ENCODE measurements around the gene HTR4.

Gene HTR4

DNA sequence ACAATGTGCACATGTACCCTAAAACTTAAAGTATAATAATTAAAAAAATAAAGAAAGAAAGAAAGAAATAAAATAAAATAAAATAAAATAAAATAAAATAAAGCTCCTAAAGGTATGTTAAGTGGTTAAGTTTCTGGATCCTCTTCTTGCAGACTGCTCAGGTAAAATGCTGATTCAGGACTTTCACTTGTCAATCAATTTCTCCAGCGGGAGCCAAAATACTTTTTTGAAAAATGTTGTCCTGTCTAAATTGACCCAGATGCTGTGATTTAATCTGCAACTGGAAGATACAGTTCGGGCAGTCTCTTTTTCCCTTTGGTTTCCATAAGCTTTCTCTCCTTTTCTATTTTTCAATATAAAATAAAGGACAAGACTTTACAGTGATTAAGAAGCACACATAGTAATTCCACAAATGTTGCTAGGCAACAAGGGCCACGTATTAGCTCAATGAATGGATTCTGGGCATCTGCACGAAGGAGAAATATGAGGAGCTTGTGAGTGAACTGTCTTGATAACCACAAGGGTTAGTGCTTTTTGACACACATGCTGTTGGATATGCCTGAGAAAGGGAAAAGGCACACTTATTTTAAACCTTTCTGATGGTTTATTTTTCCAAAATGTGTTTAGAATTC is 38.6 kb downstream of the HTR4 start:
- FAIRE-seq (no peak), DNase-seq (ENCODE audit: insufficient read length, low spot score) (no peak)
- TF ChIP-seq CTCF (IDR thresholded peaks at IDR 0.05; ENCODE audit: insufficient read depth, missing control alignments) = no peak

GRCh38 chr5:148607406-148607805 is 46.9 kb downstream of the HTR4 start:
- FAIRE-seq = no peak
- TF ChIP-seq CTCF (IDR thresholded peaks at IDR 0.05; ENCODE audit: insufficient read depth, missing control alignments) = no peak
- DNase-seq (ENCODE audit: insufficient read length, low spot score) = no peak

- TF ChIP-seq CTCF (IDR thresholded peaks at IDR 0.05; ENCODE audit: insufficient read depth, missing control alignments) = no peak
- no peak for DNase-seq (ENCODE audit: insufficient read length, low spot score)
- FAIRE-seq = no peak
Measured at GRCh38 chr5:148606296-148606695, 48.0 kb downstream of the HTR4 start.

GRCh38 chr5:148599187-148599586 is 55.1 kb downstream of the HTR4 start:
- TF ChIP-seq CTCF (IDR thresholded peaks at IDR 0.05; ENCODE audit: insufficient read depth, missing control alignments) = no peak
- DNase-seq (ENCODE audit: insufficient read length, low spot score) = no peak
- FAIRE-seq = no peak

DNA sequence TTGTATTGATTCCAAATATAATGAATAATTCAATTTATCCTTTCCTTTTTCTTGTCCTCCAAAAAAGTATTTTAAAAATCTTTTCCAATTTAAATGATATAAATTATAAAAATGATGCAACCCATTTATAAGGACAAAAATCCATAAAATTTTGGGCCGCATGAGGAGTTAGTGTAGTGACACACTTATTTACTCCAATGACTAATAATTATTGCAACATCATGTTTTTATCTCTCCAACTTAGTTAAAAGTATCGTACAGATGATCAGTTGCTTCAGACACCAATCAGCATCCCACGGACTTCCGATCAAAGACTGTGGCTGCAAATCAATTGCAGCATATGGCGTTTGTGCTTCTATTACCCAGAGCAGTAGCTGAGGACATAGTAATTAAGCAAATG is 58.6 kb downstream of the HTR4 start:
- DNase-seq (ENCODE audit: insufficient read length, low spot score) = no peak
- no peak for FAIRE-seq
- no peak for TF ChIP-seq CTCF (IDR thresholded peaks at IDR 0.05; ENCODE audit: insufficient read depth, missing control alignments)

DNA sequence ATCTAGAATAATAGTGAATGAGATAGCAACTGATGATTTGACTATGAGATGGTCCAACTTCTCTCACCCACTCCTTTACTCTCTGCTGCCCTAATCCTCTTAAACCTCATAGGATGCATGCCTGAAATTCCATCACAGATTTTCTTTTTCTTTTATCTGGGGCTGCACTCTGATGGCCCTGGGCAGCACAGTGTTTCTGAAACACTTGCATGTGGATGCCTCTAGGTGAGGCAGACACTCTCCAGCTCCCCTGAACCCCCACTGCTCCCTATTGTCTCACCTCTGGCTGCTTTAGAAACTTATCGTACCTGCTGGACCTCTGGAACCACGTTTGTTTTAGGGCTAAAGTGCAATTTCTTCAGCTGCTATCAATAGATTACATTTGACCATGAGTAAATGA is 67.5 kb downstream of the HTR4 start:
- FAIRE-seq = no peak
- TF ChIP-seq CTCF (IDR thresholded peaks at IDR 0.05; ENCODE audit: insufficient read depth, missing control alignments) = no peak

GRCh38 chr5:148585988-148586387 is 68.3 kb downstream of the HTR4 start:
- TF ChIP-seq CTCF (IDR thresholded peaks at IDR 0.05; ENCODE audit: insufficient read depth, missing control alignments) = no peak
- no peak for DNase-seq (ENCODE audit: insufficient read length, low spot score)
- no peak for FAIRE-seq

More for the DNA sequence above, 67.5 kb downstream of the HTR4 start:
- no peak for DNase-seq (ENCODE audit: insufficient read length, low spot score)
